Measurements from ENCODE around the gene TNNT2. TPM values are rescaled to one million over a fixed set of nuclear protein-coding genes. Genes with fewer than 3 reads are reported as not detected.

TNNT2 gene
- polyA plus RNA-seq (2013, experiment 1 of 2), result 3.1 TPM
- 3.8 TPM for polyA plus RNA-seq (2013, experiment 2 of 2)

DNA sequence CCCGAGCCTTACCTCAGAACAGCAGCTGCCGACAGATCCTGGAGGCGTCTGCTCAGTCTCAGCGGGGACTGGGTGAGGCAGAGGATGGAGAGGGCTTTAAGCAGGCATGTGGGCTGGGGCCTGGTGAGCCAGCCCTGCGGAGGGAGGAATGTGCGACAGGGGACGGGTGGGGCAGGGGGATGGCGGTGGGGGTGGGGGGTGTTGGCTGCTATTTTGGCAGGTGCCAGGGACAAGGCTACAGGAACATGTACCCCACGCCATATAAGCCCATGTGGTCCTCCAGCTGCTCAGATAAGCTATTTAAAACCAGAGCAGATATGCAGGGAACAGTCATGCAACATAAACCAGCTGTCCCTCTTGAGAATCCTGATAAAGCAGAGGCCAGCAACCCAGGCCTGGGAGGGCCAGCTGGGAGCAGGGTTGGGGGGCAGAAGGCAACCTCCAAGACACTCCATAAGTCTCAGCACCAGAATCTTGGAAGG, at the start of gene TNNT2:
Gene TNNT2, minus strand, starts transcription at position 70 of the 482 bp plus-strand sequence. CDS start 4,426 bp downstream, outside the sequence.
- no peaks in the 10 kb centered on the region for H3K9me3 ChIP-seq (ENCODE audit: insufficient read depth, low read depth, low read length)
- peaks cover 33% of the 10 kb centered on the region for H3K4me1 ChIP-seq (ENCODE audit: insufficient read depth, low read length)
- peak within 1 kb of the TSS; percentile 98 for H3K27ac ChIP-seq (ENCODE audit: low read depth, low read length)
- WGBS, result 74% methylated on average over 7 of the region's 9 CpGs
- peak within 1 kb of the TSS; percentile 36 for H3K4me3 ChIP-seq (ENCODE audit: low read length)
- H3K27me3 ChIP-seq (ENCODE audit: insufficient read depth, low read length), result no peaks in the 10 kb centered on the region
- H3K36me3 ChIP-seq (ENCODE audit: insufficient read depth, low read length), result no peaks in the 10 kb centered on the region
- peak within 1 kb of the TSS; percentile 69 for H3K9ac ChIP-seq (ENCODE audit: low read depth, low read length)

DNA sequence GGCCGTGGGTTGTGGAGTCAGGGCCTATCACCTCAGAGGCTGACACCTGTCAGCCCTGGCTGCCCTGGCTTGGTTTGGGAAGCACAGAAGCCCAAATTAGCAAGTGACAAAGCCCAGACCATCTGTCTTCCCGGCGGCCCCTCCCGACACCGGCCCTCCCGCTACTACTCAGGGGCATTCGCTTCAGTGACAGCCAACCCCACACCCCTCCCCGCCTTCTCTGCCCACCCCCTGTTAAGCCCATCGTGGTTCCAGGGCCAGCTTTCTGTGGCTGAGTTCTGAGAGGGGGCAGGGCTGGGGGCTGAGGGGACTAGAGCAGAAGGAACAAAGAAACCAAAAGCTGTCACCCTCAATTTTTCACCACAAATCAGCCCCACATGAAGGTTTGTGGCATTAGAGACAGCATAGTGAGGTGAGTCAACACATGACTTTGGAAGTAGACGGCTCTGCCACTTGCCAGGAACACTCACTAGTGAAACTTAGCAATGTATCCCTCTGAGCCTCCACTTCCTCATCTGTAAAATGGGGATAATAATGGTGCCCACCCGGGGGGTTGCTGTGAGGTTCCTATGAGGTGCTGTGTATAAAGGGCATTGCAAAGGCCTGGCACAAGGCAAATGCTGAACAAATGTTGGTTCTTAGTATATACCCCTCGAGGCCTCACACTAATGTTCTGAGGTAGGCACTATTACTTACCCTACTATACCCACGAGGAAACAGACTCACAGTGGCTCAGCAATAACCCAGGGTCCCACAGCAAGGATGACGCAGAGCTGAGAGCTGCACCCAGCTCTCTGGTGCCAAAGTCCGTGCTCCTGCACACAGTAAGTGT, 49.2 kb upstream of the TNNT2 start:
- Histone ChIP-seq H3K27me3 (ENCODE audit: insufficient read depth, low read length) (no peaks in the 10 kb centered on the region), H3K27ac (ENCODE audit: low read depth, low read length) (no peak overlapping the region), H3K36me3 (ENCODE audit: insufficient read depth, low read length) (no peaks in the 10 kb centered on the region), H3K9ac (ENCODE audit: low read depth, low read length) (no peak overlapping the region), H3K9me3 (ENCODE audit: insufficient read depth, low read depth, low read length) (no peaks in the 10 kb centered on the region), H3K4me1 (ENCODE audit: insufficient read depth, low read length) (no peaks in the 10 kb centered on the region), H3K4me3 (ENCODE audit: low read length) (no peak overlapping the region)
- 56% methylated on average over 14 of the region's 15 CpGs for WGBS

- Histone ChIP-seq H3K36me3 (ENCODE audit: insufficient read depth, low read length) (no peaks in the 10 kb centered on the region), H3K9me3 (ENCODE audit: insufficient read depth, low read depth, low read length) (no peaks in the 10 kb centered on the region), H3K27me3 (ENCODE audit: insufficient read depth, low read length) (no peaks in the 10 kb centered on the region), H3K9ac (ENCODE audit: low read depth, low read length) (no peak overlapping the region), H3K27ac (ENCODE audit: low read depth, low read length) (no peak overlapping the region), H3K4me3 (ENCODE audit: low read length) (no peak overlapping the region), H3K4me1 (ENCODE audit: insufficient read depth, low read length) (no peaks in the 10 kb centered on the region)
- 89% methylated on average over 2 of the region's 2 CpGs for WGBS
Measured at GRCh38 chr1:201424146-201424545, 46.7 kb upstream of the TNNT2 start.

- Histone ChIP-seq H3K27ac (ENCODE audit: low read depth, low read length) (no peak overlapping the region), H3K4me1 (ENCODE audit: insufficient read depth, low read length) (no peaks in the 10 kb centered on the region), H3K9me3 (ENCODE audit: insufficient read depth, low read depth, low read length) (no peaks in the 10 kb centered on the region), H3K27me3 (ENCODE audit: insufficient read depth, low read length) (no peaks in the 10 kb centered on the region), H3K4me3 (ENCODE audit: low read length) (no peak overlapping the region), H3K9ac (ENCODE audit: low read depth, low read length) (no peak overlapping the region), H3K36me3 (ENCODE audit: insufficient read depth, low read length) (no peaks in the 10 kb centered on the region)
- 94% methylated on average over 6 of the region's 6 CpGs for WGBS
Measured at GRCh38 chr1:201423655-201424054, 46.2 kb upstream of the TNNT2 start.

GRCh38 chr1:201422436-201423030, 45.1 kb upstream of the TNNT2 start:
- H3K27ac ChIP-seq (ENCODE audit: low read depth, low read length), result no peak overlapping the region

DNA sequence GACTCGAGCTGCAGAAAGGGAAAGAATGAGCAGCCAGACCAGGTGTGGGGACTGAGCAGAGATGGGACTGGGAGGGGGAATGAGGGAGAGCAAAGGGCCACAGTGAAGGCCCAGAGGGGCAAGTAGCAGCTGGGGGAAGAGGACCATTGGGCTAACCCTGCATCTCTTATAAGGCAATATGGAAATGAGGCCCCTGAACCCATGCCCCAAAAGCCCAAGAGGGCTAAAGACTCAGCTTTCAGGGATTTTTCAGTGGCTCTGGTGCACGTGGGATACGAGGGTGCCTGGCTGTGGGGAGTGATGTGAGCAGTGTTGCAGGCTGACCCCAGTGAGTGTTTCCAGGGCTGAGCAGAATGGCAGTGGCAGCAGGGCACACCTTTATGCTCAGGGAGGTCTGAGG, 44.5 kb upstream of the TNNT2 start:
- WGBS, result 78% methylated on average over 3 of the region's 3 CpGs
- no peak overlapping the region for H3K4me3 ChIP-seq (ENCODE audit: low read length)
- H3K9ac ChIP-seq (ENCODE audit: low read depth, low read length), result no peak overlapping the region
- H3K27me3 ChIP-seq (ENCODE audit: insufficient read depth, low read length), result no peaks in the 10 kb centered on the region
- H3K27ac ChIP-seq (ENCODE audit: low read depth, low read length), result no peak overlapping the region
- H3K4me1 ChIP-seq (ENCODE audit: insufficient read depth, low read length), result no peaks in the 10 kb centered on the region
- H3K36me3 ChIP-seq (ENCODE audit: insufficient read depth, low read length), result no peaks in the 10 kb centered on the region
- H3K9me3 ChIP-seq (ENCODE audit: insufficient read depth, low read depth, low read length), result no peaks in the 10 kb centered on the region

More at GRCh38 chr1:201422436-201423030, 45.1 kb upstream of the TNNT2 start:
- Histone ChIP-seq H3K36me3 (ENCODE audit: insufficient read depth, low read length) (no peaks in the 10 kb centered on the region), H3K4me3 (ENCODE audit: low read length) (no peak overlapping the region), H3K4me1 (ENCODE audit: insufficient read depth, low read length) (no peaks in the 10 kb centered on the region), H3K9ac (ENCODE audit: low read depth, low read length) (no peak overlapping the region), H3K27me3 (ENCODE audit: insufficient read depth, low read length) (no peaks in the 10 kb centered on the region), H3K9me3 (ENCODE audit: insufficient read depth, low read depth, low read length) (no peaks in the 10 kb centered on the region)
- 92% methylated on average over 5 of the region's 6 CpGs for WGBS

DNA sequence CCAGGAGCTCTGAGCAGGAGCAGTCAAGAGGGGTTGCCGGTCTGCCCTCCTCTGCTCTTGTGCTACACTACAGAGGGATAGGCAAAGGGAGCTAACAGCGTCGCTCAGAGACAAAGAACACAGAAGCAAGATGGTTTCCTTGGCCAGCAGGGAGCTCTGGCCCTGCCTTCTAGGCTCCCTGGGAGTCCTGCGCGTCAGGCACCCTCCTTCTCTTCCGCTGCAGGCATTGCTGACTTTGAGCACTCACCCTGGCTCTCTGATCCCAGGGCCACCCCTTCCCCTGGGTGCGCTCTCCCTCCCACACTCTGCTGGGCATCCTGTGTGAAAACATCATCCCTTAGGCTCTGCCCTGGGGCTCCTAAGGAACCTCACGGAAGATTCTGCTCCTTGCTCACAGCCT, 43.6 kb upstream of the TNNT2 start:
- H3K4me3 ChIP-seq (ENCODE audit: low read length), result no peak overlapping the region
- no peaks in the 10 kb centered on the region for H3K36me3 ChIP-seq (ENCODE audit: insufficient read depth, low read length)
- H3K9me3 ChIP-seq (ENCODE audit: insufficient read depth, low read depth, low read length), result no peaks in the 10 kb centered on the region
- H3K9ac ChIP-seq (ENCODE audit: low read depth, low read length), result no peak overlapping the region
- H3K27ac ChIP-seq (ENCODE audit: low read depth, low read length), result no peak overlapping the region
- WGBS, result 75% methylated on average over 8 of the region's 8 CpGs
- H3K4me1 ChIP-seq (ENCODE audit: insufficient read depth, low read length), result no peaks in the 10 kb centered on the region
- no peaks in the 10 kb centered on the region for H3K27me3 ChIP-seq (ENCODE audit: insufficient read depth, low read length)

DNA sequence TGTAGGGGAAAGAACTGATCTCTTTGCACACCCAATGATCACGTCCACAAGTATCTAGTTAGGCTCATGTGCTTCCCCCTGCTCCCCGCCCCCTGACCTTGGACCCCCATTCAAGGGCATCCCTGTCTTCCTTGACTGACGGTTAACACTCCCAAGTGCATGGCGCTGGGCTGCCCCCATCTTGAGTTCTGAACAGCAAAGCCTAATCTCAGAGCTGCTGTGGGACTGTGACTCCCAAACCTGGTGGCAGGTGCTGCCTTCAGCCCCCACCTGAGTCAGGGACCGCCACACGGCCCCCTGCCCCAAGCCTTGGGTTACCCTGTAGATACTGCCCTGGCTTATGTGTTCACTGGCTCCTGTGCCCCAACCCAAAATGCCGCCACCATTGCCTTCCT, 43.1 kb upstream of the TNNT2 start:
- Histone ChIP-seq H3K4me1 (ENCODE audit: insufficient read depth, low read length) (no peaks in the 10 kb centered on the region), H3K27ac (ENCODE audit: low read depth, low read length) (no peak overlapping the region), H3K9me3 (ENCODE audit: insufficient read depth, low read depth, low read length) (no peaks in the 10 kb centered on the region), H3K27me3 (ENCODE audit: insufficient read depth, low read length) (no peaks in the 10 kb centered on the region), H3K9ac (ENCODE audit: low read depth, low read length) (no peak overlapping the region), H3K4me3 (ENCODE audit: low read length) (no peak overlapping the region), H3K36me3 (ENCODE audit: insufficient read depth, low read length) (no peaks in the 10 kb centered on the region)
- 91% methylated on average over 7 of the region's 7 CpGs for WGBS

- Histone ChIP-seq H3K4me1 (ENCODE audit: insufficient read depth, low read length) (no peaks in the 10 kb centered on the region), H3K9ac (ENCODE audit: low read depth, low read length) (no peak overlapping the region), H3K4me3 (ENCODE audit: low read length) (no peak overlapping the region), H3K36me3 (ENCODE audit: insufficient read depth, low read length) (no peaks in the 10 kb centered on the region), H3K27me3 (ENCODE audit: insufficient read depth, low read length) (no peaks in the 10 kb centered on the region), H3K27ac (ENCODE audit: low read depth, low read length) (no peak overlapping the region), H3K9me3 (ENCODE audit: insufficient read depth, low read depth, low read length) (peaks cover under 1% of the 10 kb centered on the region; the same call in 1 of the 2 replicates)
- WGBS, result 84% methylated on average over 12 of the region's 12 CpGs
Measured at GRCh38 chr1:201419746-201420607, 42.5 kb upstream of the TNNT2 start.

- Histone ChIP-seq H3K4me1 (ENCODE audit: insufficient read depth, low read length) (no peaks in the 10 kb centered on the region), H3K27me3 (ENCODE audit: insufficient read depth, low read length) (no peaks in the 10 kb centered on the region), H3K9me3 (ENCODE audit: insufficient read depth, low read depth, low read length) (peaks cover 2% of the 10 kb centered on the region; the same call in 1 of the 2 replicates), H3K4me3 (ENCODE audit: low read length) (no peak overlapping the region), H3K36me3 (ENCODE audit: insufficient read depth, low read length) (no peaks in the 10 kb centered on the region), H3K9ac (ENCODE audit: low read depth, low read length) (no peak overlapping the region), H3K27ac (ENCODE audit: low read depth, low read length) (no peak overlapping the region)
- WGBS, result 93% methylated on average over 4 of the region's 4 CpGs
Measured at GRCh38 chr1:201419256-201419655, 41.8 kb upstream of the TNNT2 start.

DNA sequence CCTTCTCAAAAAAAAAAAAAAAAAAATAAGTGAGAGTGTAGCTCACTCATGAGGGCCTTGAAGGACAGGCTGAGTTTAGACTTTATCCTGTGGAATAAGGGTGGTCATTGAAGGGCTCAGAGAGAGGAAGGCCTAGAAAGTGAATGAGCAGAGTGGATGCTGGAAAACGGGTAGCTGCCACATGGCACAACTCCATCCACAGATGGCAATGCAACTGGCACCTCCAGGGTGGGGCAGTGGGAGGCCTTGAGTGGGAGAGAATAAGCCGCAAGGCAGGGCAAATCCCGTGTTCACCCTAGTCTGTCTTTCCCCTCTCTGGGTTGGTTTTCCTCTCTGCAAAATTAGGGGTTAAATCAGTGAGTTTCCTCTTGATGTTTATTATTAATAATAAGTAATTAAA, 41.0 kb upstream of the TNNT2 start:
- no peaks in the 10 kb centered on the region for H3K27me3 ChIP-seq (ENCODE audit: insufficient read depth, low read length)
- no peak overlapping the region for H3K27ac ChIP-seq (ENCODE audit: low read depth, low read length)
- H3K9me3 ChIP-seq (ENCODE audit: insufficient read depth, low read depth, low read length), result peaks cover 2% of the 10 kb centered on the region; the same call in 1 of the 2 replicates
- H3K4me1 ChIP-seq (ENCODE audit: insufficient read depth, low read length), result no peaks in the 10 kb centered on the region
- WGBS, result 100% methylated on average over 3 of the region's 3 CpGs
- no peak overlapping the region for H3K9ac ChIP-seq (ENCODE audit: low read depth, low read length)
- H3K4me3 ChIP-seq (ENCODE audit: low read length), result no peak overlapping the region
- no peaks in the 10 kb centered on the region for H3K36me3 ChIP-seq (ENCODE audit: insufficient read depth, low read length)

Measured in HUES64 (cell line).